HepG2 (cell line): ENCODE measurements around the gene HMGN4. TPM values are rescaled to one million over a fixed set of nuclear protein-coding genes. Genes with fewer than 3 reads are reported as not detected.

Experiments used
- ATAC-seq: fragments of 200-7000 bp; cut with Tn5 transposase; 3 replicates; pipeline ENCODE4 v1.9.1; 2020; ENCODE audit warnings: mild to moderate bottlenecking, moderate library complexity
- BruUV-seq: library from RNA; stranded (reverse); fragments of 400-500 nt; replicated peaks from 2 replicates; lab custom pipeline; 2021; lab: Mats Ljungman, UMichigan
- CTCF ChIA-PET: fragments of 300-600 bp; formaldehyde crosslinking; extraction: SDS; loops from one replicate; lab custom pipeline; 2021; ENCODE audit warnings: low total read pairs, inconsistent platforms, low intra/inter-chr PET ratio; lab: Yijun Ruan, JAX
- POLR2A ChIA-PET: fragments of 350-600 bp; sonication (Branson Sonifier 250); formaldehyde crosslinking; loops from one replicate; lab custom pipeline; 2020; ENCODE audit warnings: antibody characterized with exemption, inconsistent platforms; lab: Yijun Ruan, JAX
- DNase-seq: peaks from one replicate; pipeline ENCODE4 v3.0.0-alpha.2; 2015; ENCODE audit warnings: low spot score
- FAIRE-seq: peaks from 3 replicates; lab custom pipeline; 2011; peaks lifted over from hg19 to GRCh38; lab: Jason Lieb, UNC
- H2AFZ ChIP-seq: one replicate; pipeline ENCODE4 v1.6.1; 2011; ENCODE audit warnings: low read length, inconsistent platforms
- H3K27ac ChIP-seq: fragments of 300-600 bp; 3 replicates; pipeline ENCODE4 v1.8.0; 2011; ENCODE audit warnings: mixed run types, mild to moderate bottlenecking, mixed read lengths, low read length, inconsistent platforms; ENCODE audit not compliant: insufficient read depth; ENCODE audit errors: extremely low read length
- H3K27me3 ChIP-seq, 2 experiments: fragments of 200-600 bp in 1 of 2; 2 replicates in 1 of 2; 3 replicates in 1 of 2; pipeline versions ENCODE4 v1.6.0 to v1.8.0; 2011; ENCODE audit warnings: low read length in 2 of 2, mild to moderate bottlenecking in 2 of 2, moderate library complexity in 2 of 2, inconsistent platforms in 1 of 2; ENCODE audit not compliant: insufficient read depth in 2 of 2, control insufficient read depth in 1 of 2
- H3K36me3 ChIP-seq, 2 experiments: fragments of 200-600 bp in 1 of 2; replicated peaks in 1 of 2; 2 replicates in 1 of 2; 3 replicates in 1 of 2; pipeline versions ENCODE4 v1.5.1 to v1.8.0; 2011; ENCODE audit warnings: low read length in 2 of 2, inconsistent platforms in 1 of 2; ENCODE audit not compliant: insufficient read depth in 2 of 2, control insufficient read depth in 1 of 2
- H3K4me1 ChIP-seq: 2 replicates; pipeline ENCODE4 v1.5.1; 2012; ENCODE audit warnings: low read length, inconsistent platforms; ENCODE audit not compliant: insufficient read depth
- H3K4me2 ChIP-seq: 2 replicates; pipeline ENCODE4 v1.6.0; 2011; ENCODE audit warnings: low read depth, low read length, inconsistent platforms
- H3K4me3 ChIP-seq, 3 experiments: fragments of 200-600 bp in 1 of 3; sonication (generic), shearing (Covaris generic) in 1 of 3; replicated peaks in 1 of 3; 2 replicates each; pipeline ENCODE4 v1.5.1; 2011 to 2016; ENCODE audit warnings: low read length in 3 of 3, inconsistent platforms in 2 of 3, low read depth in 2 of 3, mild to moderate bottlenecking in 2 of 3, control low read depth in 1 of 3, mixed read lengths in 1 of 3; ENCODE audit not compliant: insufficient read depth in 1 of 3
- H3K79me2 ChIP-seq: one replicate; pipeline ENCODE4 v1.6.1; 2011; ENCODE audit warnings: low read length, inconsistent platforms; ENCODE audit not compliant: insufficient read depth
- H3K9ac ChIP-seq: 2 replicates; pipeline ENCODE4 v1.6.0; 2011; ENCODE audit warnings: mild to moderate bottlenecking, low read depth, low read length, inconsistent platforms; ENCODE audit not compliant: insufficient read depth
- H3K9me3 ChIP-seq: 2 replicates; pipeline ENCODE4 v1.5.1; 2012; ENCODE audit warnings: mild to moderate bottlenecking, low read length
- H4K20me1 ChIP-seq: 2 replicates; pipeline ENCODE4 v1.6.0; 2011; ENCODE audit warnings: inconsistent platforms, mild to moderate bottlenecking, low read length, moderate library complexity; ENCODE audit not compliant: insufficient read depth
- DR1 ChIP-seq: sonication (generic); formaldehyde crosslinking; IDR thresholded peaks from 2 replicates; pipeline ENCODE4 v1.8.0; 2021; ENCODE audit warnings: mild to moderate bottlenecking, missing genetic modification reagents, inconsistent platforms
- E2F1 ChIP-seq: sonication (generic); formaldehyde crosslinking; IDR thresholded peaks from 2 replicates; pipeline ENCODE4 v1.5.0; 2020; ENCODE audit warnings: missing genetic modification reagents
- GLI4 ChIP-seq: sonication (generic); formaldehyde crosslinking; IDR thresholded peaks from 2 replicates; pipeline ENCODE4 v1.5.1; 2020; ENCODE audit warnings: missing genetic modification reagents, mild to moderate bottlenecking, moderate library complexity, borderline replicate concordance
- HNRNPH1 ChIP-seq: fragments of 200-400 bp; formaldehyde crosslinking; optimal IDR thresholded peaks from 2 replicates; pipeline ENCODE3; 2017; ENCODE audit warnings: mild to moderate bottlenecking, low read depth, low read length
- LCORL ChIP-seq, 2 experiments: fragments of 450-650 bp in 1 of 2; sonication (generic) in 1 of 2; formaldehyde crosslinking in 1 of 2; IDR thresholded peaks; 2 replicates each; pipeline versions ENCODE4 v1.5.0 to v1.6.1; 2017 to 2020; ENCODE audit warnings: antibody characterized with exemption in 1 of 2, missing genetic modification reagents in 1 of 2
- MEIS1 ChIP-seq: sonication (generic); formaldehyde crosslinking; IDR thresholded peaks from 2 replicates; pipeline ENCODE4 v1.9.0; 2021; ENCODE audit warnings: mild to moderate bottlenecking, missing genetic modification reagents, moderate library complexity, borderline replicate concordance
- MTERF4 ChIP-seq: sonication (generic); formaldehyde crosslinking; IDR thresholded peaks from 2 replicates; pipeline ENCODE4 v1.8.0; 2023; ENCODE audit warnings: mild to moderate bottlenecking, missing genetic modification reagents
- PHF5A ChIP-seq: IDR thresholded peaks from one replicate; pipeline ENCODE4 v1.6.1; 2018; ENCODE audit warnings: low read depth, missing genetic modification reagents; ENCODE audit not compliant: unreplicated experiment
- TCF7L2 ChIP-seq: IDR thresholded peaks from 2 replicates; pipeline ENCODE4 v1.6.1; 2011; ENCODE audit warnings: mild to moderate bottlenecking, low read depth, low read length, moderate library complexity
- ZMAT3 ChIP-seq: sonication (generic); formaldehyde crosslinking; conservative IDR thresholded peaks from 2 replicates; pipeline ENCODE4 v1.7.0; 2021; ENCODE audit warnings: missing genetic modification reagents
- ZMYM4 ChIP-seq: sonication (generic); formaldehyde crosslinking; IDR thresholded peaks from 2 replicates; pipeline ENCODE4 v1.8.1; 2023; ENCODE audit warnings: mild to moderate bottlenecking, missing genetic modification reagents
- ZNF33B ChIP-seq: sonication (generic); formaldehyde crosslinking; IDR thresholded peaks from 2 replicates; pipeline ENCODE4 v1.5.1; 2020; ENCODE audit warnings: mild to moderate bottlenecking, missing genetic modification reagents
- ZZZ3 ChIP-seq: sonication (generic); formaldehyde crosslinking; IDR thresholded peaks from 2 replicates; pipeline ENCODE4 v1.4.0; 2020; ENCODE audit warnings: missing genetic modification reagents, mild to moderate bottlenecking, borderline replicate concordance
- WGBS: methylation state at CpG from one replicate; pipeline ENCODE4 v1.1.6; 2017; ENCODE audit warnings: low lambda C conversion rate; 5-methylcytosine and 5-hydroxymethylcytosine counted together
- in situ Hi-C: cut with HindIII; loops from 2 replicates; pipeline ENCODE4 v1.10.0; 2017; ENCODE audit warnings: low pct_unique_long_range_greater_than_20kb; ENCODE audit not compliant: extremely low pct_ligation_motif_present
- intact Hi-C: fragments of 100-400 bp; cut with micrococcal nuclease; formaldehyde crosslinking; loops from one replicate; pipeline ENCODE4 v1.10.0; 2022; ENCODE audit not compliant: unreplicated experiment
- polyA plus RNA-seq, 8 experiments: library from polyadenylated mRNA; depleted of rRNA in 3 of 8; stranded (reverse) in 7 of 8; unstranded in 1 of 8; fragments of >200 nt; fragmentation: Illumina TruSeq in 4 of 8; extraction: Trizol in 4 of 8; gene quantifications; 2 replicates each; pipeline versions ENCODE4 v1.2.1 to v1.2.3, GENCODE V29; 2011 to 2016; ENCODE audit warnings: low read depth in 4 of 8, missing spikeins in 1 of 8, mixed read lengths in 1 of 8; ENCODE audit not compliant: insufficient read depth in 1 of 8
- total RNA-seq, 5 experiments: library from RNA; depleted of rRNA; stranded (reverse); fragments of >200 nt; fragmentation: Illumina TruSeq; extraction: Trizol; gene quantifications; 2 replicates each; pipeline ENCODE4 v1.2.3, GENCODE V29; 2016; ENCODE audit warnings: low read depth in 1 of 5
- TF ChIP-seq, protein P1 (sequence below): sonication (generic); formaldehyde crosslinking; IDR thresholded peaks from 2 replicates; pipeline ENCODE4 v1.8.1; 2023; ENCODE audit warnings: mild to moderate bottlenecking, missing genetic modification reagents

The HMGN4 gene
- total and polyA plus RNA-seq, 2 of the 13 experiments (the other 11 are each of a cell fraction or from before 2014, with no cell fraction given) = 39.9 to 52.1 TPM

DNA sequence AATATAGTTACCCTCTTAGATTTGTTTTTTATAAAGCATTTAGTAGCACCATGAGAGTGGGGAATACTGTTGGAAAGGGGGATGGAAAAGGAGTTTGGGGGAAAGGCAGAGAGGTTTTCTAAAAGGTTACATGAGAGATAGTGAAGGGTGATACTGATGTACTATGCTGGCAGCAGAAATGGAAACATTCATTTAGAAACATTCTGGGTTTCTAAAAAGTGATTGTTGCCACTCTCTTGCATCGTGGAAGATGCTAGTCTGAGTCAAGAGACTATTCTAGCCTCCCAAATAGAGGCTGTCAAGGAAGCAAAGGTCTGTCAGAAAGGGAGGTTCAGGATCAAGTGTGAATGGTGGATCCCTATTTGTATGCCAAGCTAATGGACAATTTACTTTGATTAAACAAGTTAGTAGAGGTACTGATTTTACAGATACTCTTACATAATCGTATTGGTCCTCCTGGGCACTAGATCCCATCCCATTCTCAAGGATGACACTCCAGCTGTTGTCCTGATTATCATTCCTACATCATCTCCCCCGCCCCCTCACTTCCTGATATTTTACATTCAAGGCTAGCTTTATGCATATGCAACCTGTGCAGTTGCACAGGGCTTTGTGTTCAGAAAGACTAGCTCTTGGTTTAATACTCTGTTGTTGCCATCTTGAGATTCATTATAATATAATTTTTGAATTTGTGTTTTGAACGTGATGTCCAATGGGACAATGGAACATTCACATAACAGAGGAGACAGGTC lies 43.2 kb downstream of the HMGN4 start:
- 1% methylated on average over 4 of the region's 4 CpGs for WGBS
- POLR2A ChIA-PET = no interaction called here
- no peak overlapping the region for H3K4me2 ChIP-seq
- no peak overlapping the region for H3K9ac ChIP-seq
- no peak for ATAC-seq
- no peak overlapping the region for H3K4me3 ChIP-seq
- peaks cover 11% of the 10 kb centered on the region for H3K4me1 ChIP-seq
- no peak for FAIRE-seq
- BruUV-seq = no TSS peak
- no peaks in the 10 kb centered on the region for H3K36me3 ChIP-seq
- CTCF ChIA-PET = no interaction called here
- H3K79me2 ChIP-seq = no peaks in the 10 kb centered on the region
- H3K27me3 ChIP-seq = 0 out of 5 replicates have a peak, but pooled peaks cover 0 to 1% of the 10 kb centered on the region in 2 experiments
- intact Hi-C loops (no loop called here), in situ Hi-C loops (no loop called here)
- TF ChIP-seq GLI4 (CRISPR knock-in tag) (no peak), DR1 (no peak), PHF5A (CRISPR knock-in tag) (no peak), E2F1 (CRISPR knock-in tag) (no peak), HNRNPH1 (no peak), ZZZ3 (no peak), TCF7L2 (no peak), MEIS1 (no peak), LCORL (IDR thresholded peaks at IDR 0.05) (no peak), LCORL (CRISPR knock-in tag; IDR thresholded peaks at IDR 0.05) (no peak), ZMAT3 (CRISPR knock-in tag) (no peak), ZMYM4 (CRISPR knock-in tag) (no peak), MTERF4 (no peak), ZNF33B (CRISPR knock-in tag) (no peak)
- TF ChIP-seq, protein P1, sequence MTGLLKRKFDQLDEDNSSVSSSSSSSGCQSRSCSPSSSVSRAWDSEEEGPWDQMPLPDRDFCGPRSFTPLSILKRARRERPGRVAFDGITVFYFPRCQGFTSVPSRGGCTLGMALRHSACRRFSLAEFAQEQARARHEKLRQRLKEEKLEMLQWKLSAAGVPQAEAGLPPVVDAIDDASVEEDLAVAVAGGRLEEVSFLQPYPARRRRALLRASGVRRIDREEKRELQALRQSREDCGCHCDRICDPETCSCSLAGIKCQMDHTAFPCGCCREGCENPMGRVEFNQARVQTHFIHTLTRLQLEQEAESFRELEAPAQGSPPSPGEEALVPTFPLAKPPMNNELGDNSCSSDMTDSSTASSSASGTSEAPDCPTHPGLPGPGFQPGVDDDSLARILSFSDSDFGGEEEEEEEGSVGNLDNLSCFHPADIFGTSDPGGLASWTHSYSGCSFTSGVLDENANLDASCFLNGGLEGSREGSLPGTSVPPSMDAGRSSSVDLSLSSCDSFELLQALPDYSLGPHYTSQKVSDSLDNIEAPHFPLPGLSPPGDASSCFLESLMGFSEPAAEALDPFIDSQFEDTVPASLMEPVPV (CRISPR knock-in tag) = no peak
- no peak overlapping the region for H2AFZ ChIP-seq
- no peak for DNase-seq
- no peaks in the 10 kb centered on the region for H3K9me3 ChIP-seq
- no peaks in the 10 kb centered on the region for H4K20me1 ChIP-seq
- no peak overlapping the region for H3K27ac ChIP-seq
